GM12878 (cell line): ENCODE data around the gene CHRNA9. TPM values are rescaled to one million over a fixed set of nuclear protein-coding genes. Genes with fewer than 3 reads are reported as not detected.
A peak's percentile ranks its signal among the peaks of the same experiment; 100 is the strongest.

ENCODE experiments used
- BACH1 ChIP-seq: fragments of 450-650 bp; IDR thresholded peaks from 2 replicates; pipeline ENCODE4 v1.6.1; 2017; ENCODE audit warnings: mild to moderate bottlenecking, borderline replicate concordance
- CREM ChIP-seq: IDR thresholded peaks from 2 replicates; pipeline ENCODE4 v1.6.1; 2014; ENCODE audit warnings: antibody characterized with exemption, low read depth
- EED ChIP-seq: sonication (generic); IDR thresholded peaks from 2 replicates; pipeline ENCODE4 v1.6.1; 2016; ENCODE audit warnings: antibody characterized with exemption, low read depth
- EP300 ChIP-seq, 2 experiments: fragments of 150-350 bp in 1 of 2; IDR thresholded peaks; 2 replicates each; pipeline ENCODE4 v1.6.1; 2011 to 2012; ENCODE audit warnings: low read depth in 2 of 2, low read length in 2 of 2, borderline replicate concordance in 1 of 2, improper control_type of control experiment in 1 of 2, inconsistent platforms in 1 of 2; ENCODE audit not compliant: control insufficient read depth in 1 of 2
- GATAD2B ChIP-seq: fragments of 450-650 bp; conservative IDR thresholded peaks from 2 replicates; pipeline ENCODE4 v1.6.1; 2017; ENCODE audit warnings: low read depth, mild to moderate bottlenecking, moderate library complexity
- JUND ChIP-seq: IDR thresholded peaks from 2 replicates; pipeline ENCODE4 v1.6.1; 2012; ENCODE audit warnings: low read depth, mild to moderate bottlenecking, low read length, improper control_type of control experiment, moderate library complexity
- KDM1A ChIP-seq: fragments of 200-600 bp; sonication (generic); IDR thresholded peaks from 2 replicates; pipeline ENCODE4 v1.6.1; 2016; ENCODE audit warnings: borderline replicate concordance
- NFXL1 ChIP-seq: fragments of 450-650 bp; IDR thresholded peaks from 2 replicates; pipeline ENCODE4 v1.6.1; 2017; ENCODE audit warnings: antibody characterized with exemption, mild to moderate bottlenecking, borderline replicate concordance
- NR2F1 ChIP-seq: fragments of 450-650 bp; conservative IDR thresholded peaks from 2 replicates; pipeline ENCODE4 v1.6.1; 2017; ENCODE audit warnings: mild to moderate bottlenecking
- NRF1 ChIP-seq: conservative IDR thresholded peaks from 2 replicates; pipeline ENCODE4 v1.6.1; 2011; ENCODE audit warnings: mild to moderate bottlenecking, low read depth, low read length, improper control_type of control experiment
- PAX5 ChIP-seq: IDR thresholded peaks from 2 replicates; pipeline ENCODE4 v1.6.1; 2011; ENCODE audit warnings: low read depth, low read length, borderline replicate concordance
- RFX5 ChIP-seq: IDR thresholded peaks from 2 replicates; pipeline ENCODE4 v1.6.1; 2011; ENCODE audit warnings: low read depth, low read length, improper control_type of control experiment
- SIN3A ChIP-seq: IDR thresholded peaks from 2 replicates; pipeline ENCODE4 v1.6.1; 2012; ENCODE audit warnings: low read depth, low read length, improper control_type of control experiment
- SMAD1 ChIP-seq: fragments of 450-650 bp; IDR thresholded peaks from 2 replicates; pipeline ENCODE4 v1.6.1; 2018; ENCODE audit warnings: mild to moderate bottlenecking, low read depth; ENCODE audit not compliant: partially characterized antibody
- SMARCA5 ChIP-seq: fragments of 450-650 bp; IDR thresholded peaks from 2 replicates; pipeline ENCODE4 v1.6.1; 2017; ENCODE audit warnings: mild to moderate bottlenecking
- TAF1 ChIP-seq: IDR thresholded peaks from 2 replicates; pipeline ENCODE4 v1.6.1; 2011; ENCODE audit warnings: mild to moderate bottlenecking, low read depth, low read length, borderline replicate concordance
- polyA plus RNA-seq, 11 experiments: library from polyadenylated mRNA; depleted of rRNA in 4 of 11; unstranded in 6 of 11; stranded (reverse) in 5 of 11; fragments of >200 nt; fragmentation: Nextera tagmentation in 4 of 11; fragmentation: Illumina TruSeq in 1 of 11; extraction: Ambion mirVana in 4 of 11; extraction: Trizol in 1 of 11; gene quantifications; 1 replicate in 1 of 11; 2 replicates in 10 of 11; pipeline versions ENCODE4 v1.2.1 to v1.2.3, GENCODE V29; 2011 to 2016; ENCODE audit warnings: inconsistent platforms in 2 of 11, missing spikeins in 2 of 11, low read depth in 1 of 11
- total RNA-seq, 4 experiments: library from RNA; depleted of rRNA in 3 of 4; stranded (reverse); fragments of >200 nt in 3 of 4; fragmentation: Illumina TruSeq in 1 of 4; extraction: Trizol in 1 of 4; gene quantifications; 2 replicates each; pipeline versions ENCODE4 v1.2.1 to v1.2.3, GENCODE V29; 2013 to 2021
- TF ChIP-seq, protein P1 (sequence below): IDR thresholded peaks from 2 replicates; pipeline ENCODE4 v1.6.1; 2011; ENCODE audit warnings: borderline replicate concordance, low read depth, mild to moderate bottlenecking, moderate library complexity, low read length; ENCODE audit not compliant: insufficient read depth, poor library complexity, severe bottlenecking
- TF ChIP-seq, protein P2 (sequence below): fragments of 450-650 bp; IDR thresholded peaks from 2 replicates; pipeline ENCODE4 v1.6.1; 2017; ENCODE audit warnings: low read depth, mild to moderate bottlenecking, moderate library complexity
- TF ChIP-seq, protein P3 (sequence below): IDR thresholded peaks from 2 replicates; pipeline ENCODE4 v1.6.1; 2012; ENCODE audit warnings: improper control_type of control experiment, low read depth, low read length; ENCODE audit not compliant: insufficient replicate concordance
- TF ChIP-seq, protein P4 (sequence below): fragments of 450-650 bp; IDR thresholded peaks from 2 replicates; pipeline ENCODE4 v1.6.1; 2017; ENCODE audit warnings: mild to moderate bottlenecking, low read depth, inconsistent platforms; ENCODE audit not compliant: poor library complexity, severe bottlenecking

Gene CHRNA9
- total and polyA plus RNA-seq, 10 of the 15 experiments (the other 5 are each of a cell fraction or from before 2014, with no cell fraction given): 0.05 to 0.09 (median 0.08) TPM; not detected in 7

DNA sequence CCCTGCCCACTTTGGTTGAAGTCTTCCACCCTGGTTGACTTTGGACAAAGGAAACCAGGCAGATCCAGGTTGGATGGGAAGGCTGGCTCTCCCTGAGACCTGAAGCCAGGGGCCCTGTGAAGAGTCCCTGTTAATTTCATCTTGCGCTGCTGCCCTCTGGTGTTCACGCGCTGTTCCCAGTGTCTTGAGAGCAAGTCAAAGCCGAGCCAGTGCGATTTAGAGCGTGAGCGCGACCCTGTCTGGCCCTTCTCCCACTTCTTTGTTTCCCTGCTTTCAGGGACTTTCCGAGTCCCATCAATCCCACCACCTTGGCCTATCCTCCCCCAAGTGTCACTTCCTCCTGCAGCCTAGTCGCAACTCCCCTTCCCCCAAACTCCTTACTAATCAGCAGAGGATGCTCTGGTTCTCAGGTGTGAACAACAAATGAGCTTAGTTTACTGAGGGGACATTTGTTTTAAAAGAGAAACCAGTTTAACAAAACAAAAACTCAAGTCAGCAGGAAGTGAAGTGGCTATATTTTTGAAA, 25.8 kb upstream of the CHRNA9 start (continued):
- TF ChIP-seq, protein P1, sequence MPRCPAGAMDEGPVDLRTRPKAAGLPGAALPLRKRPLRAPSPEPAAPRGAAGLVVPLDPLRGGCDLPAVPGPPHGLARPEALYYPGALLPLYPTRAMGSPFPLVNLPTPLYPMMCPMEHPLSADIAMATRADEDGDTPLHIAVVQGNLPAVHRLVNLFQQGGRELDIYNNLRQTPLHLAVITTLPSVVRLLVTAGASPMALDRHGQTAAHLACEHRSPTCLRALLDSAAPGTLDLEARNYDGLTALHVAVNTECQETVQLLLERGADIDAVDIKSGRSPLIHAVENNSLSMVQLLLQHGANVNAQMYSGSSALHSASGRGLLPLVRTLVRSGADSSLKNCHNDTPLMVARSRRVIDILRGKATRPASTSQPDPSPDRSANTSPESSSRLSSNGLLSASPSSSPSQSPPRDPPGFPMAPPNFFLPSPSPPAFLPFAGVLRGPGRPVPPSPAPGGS: peak; percentile 67
- no peak for TF ChIP-seq RFX5
- TF ChIP-seq, protein P2, sequence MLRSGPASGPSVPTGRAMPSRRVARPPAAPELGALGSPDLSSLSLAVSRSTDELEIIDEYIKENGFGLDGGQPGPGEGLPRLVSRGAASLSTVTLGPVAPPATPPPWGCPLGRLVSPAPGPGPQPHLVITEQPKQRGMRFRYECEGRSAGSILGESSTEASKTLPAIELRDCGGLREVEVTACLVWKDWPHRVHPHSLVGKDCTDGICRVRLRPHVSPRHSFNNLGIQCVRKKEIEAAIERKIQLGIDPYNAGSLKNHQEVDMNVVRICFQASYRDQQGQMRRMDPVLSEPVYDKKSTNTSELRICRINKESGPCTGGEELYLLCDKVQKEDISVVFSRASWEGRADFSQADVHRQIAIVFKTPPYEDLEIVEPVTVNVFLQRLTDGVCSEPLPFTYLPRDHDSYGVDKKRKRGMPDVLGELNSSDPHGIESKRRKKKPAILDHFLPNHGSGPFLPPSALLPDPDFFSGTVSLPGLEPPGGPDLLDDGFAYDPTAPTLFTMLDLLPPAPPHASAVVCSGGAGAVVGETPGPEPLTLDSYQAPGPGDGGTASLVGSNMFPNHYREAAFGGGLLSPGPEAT: peak; percentile 97
- TF ChIP-seq SMARCA5: peak; percentile 92
- TF ChIP-seq, protein P3, sequence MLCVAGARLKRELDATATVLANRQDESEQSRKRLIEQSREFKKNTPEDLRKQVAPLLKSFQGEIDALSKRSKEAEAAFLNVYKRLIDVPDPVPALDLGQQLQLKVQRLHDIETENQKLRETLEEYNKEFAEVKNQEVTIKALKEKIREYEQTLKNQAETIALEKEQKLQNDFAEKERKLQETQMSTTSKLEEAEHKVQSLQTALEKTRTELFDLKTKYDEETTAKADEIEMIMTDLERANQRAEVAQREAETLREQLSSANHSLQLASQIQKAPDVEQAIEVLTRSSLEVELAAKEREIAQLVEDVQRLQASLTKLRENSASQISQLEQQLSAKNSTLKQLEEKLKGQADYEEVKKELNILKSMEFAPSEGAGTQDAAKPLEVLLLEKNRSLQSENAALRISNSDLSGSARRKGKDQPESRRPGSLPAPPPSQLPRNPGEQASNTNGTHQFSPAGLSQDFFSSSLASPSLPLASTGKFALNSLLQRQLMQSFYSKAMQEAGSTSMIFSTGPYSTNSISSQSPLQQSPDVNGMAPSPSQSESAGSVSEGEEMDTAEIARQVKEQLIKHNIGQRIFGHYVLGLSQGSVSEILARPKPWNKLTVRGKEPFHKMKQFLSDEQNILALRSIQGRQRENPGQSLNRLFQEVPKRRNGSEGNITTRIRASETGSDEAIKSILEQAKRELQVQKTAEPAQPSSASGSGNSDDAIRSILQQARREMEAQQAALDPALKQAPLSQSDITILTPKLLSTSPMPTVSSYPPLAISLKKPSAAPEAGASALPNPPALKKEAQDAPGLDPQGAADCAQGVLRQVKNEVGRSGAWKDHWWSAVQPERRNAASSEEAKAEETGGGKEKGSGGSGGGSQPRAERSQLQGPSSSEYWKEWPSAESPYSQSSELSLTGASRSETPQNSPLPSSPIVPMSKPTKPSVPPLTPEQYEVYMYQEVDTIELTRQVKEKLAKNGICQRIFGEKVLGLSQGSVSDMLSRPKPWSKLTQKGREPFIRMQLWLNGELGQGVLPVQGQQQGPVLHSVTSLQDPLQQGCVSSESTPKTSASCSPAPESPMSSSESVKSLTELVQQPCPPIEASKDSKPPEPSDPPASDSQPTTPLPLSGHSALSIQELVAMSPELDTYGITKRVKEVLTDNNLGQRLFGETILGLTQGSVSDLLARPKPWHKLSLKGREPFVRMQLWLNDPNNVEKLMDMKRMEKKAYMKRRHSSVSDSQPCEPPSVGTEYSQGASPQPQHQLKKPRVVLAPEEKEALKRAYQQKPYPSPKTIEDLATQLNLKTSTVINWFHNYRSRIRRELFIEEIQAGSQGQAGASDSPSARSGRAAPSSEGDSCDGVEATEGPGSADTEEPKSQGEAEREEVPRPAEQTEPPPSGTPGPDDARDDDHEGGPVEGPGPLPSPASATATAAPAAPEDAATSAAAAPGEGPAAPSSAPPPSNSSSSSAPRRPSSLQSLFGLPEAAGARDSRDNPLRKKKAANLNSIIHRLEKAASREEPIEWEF: peak; percentile 45
- TF ChIP-seq SMAD1: peak; percentile 66
- peak; percentile 76 for TF ChIP-seq CREM
- TF ChIP-seq NRF1: no peak
- no peak for TF ChIP-seq KDM1A
- peak; percentile 50 for TF ChIP-seq BACH1
- TF ChIP-seq PAX5: peak; percentile 86
- TF ChIP-seq NFXL1: no peak
- TF ChIP-seq, protein P4, sequence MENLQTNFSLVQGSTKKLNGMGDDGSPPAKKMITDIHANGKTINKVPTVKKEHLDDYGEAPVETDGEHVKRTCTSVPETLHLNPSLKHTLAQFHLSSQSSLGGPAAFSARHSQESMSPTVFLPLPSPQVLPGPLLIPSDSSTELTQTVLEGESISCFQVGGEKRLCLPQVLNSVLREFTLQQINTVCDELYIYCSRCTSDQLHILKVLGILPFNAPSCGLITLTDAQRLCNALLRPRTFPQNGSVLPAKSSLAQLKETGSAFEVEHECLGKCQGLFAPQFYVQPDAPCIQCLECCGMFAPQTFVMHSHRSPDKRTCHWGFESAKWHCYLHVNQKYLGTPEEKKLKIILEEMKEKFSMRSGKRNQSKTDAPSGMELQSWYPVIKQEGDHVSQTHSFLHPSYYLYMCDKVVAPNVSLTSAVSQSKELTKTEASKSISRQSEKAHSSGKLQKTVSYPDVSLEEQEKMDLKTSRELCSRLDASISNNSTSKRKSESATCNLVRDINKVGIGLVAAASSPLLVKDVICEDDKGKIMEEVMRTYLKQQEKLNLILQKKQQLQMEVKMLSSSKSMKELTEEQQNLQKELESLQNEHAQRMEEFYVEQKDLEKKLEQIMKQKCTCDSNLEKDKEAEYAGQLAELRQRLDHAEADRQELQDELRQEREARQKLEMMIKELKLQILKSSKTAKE: peak; percentile 85
- TF ChIP-seq GATAD2B: peak; percentile 95
- TF ChIP-seq TAF1: no peak
- TF ChIP-seq SIN3A: no peak
- peak; percentile 68 to 90; a peak in 3 of 4 replicates for TF ChIP-seq EP300 (IDR thresholded peaks at IDR 0.05; ENCODE audit: borderline replicate concordance in 1 of 2, control insufficient read depth in 1 of 2, low read depth in 2 of 2, low read length in 2 of 2)
- TF ChIP-seq JUND: no peak
- TF ChIP-seq NR2F1: peak; percentile 91
- peak; percentile 98 for TF ChIP-seq EED
